Activated naive CD4-positive, alpha-beta T cell treated with anti-CD3 and anti-CD28 coated beads for 36 hours (primary cell): ENCODE results near the gene CTDSPL. TPM values are rescaled to one million over a fixed set of nuclear protein-coding genes. Genes with fewer than 3 reads are reported as not detected.
"Not testable (repeated sequence)": the region's sequence is repeated elsewhere in the genome, so short reads cannot be mapped to it uniquely, and the experiment has no call there.

Experiments
- CTCF ChIA-PET: fragments of 350-600 bp; sonication (Branson Sonifier 250); formaldehyde crosslinking; loops from one replicate; lab custom pipeline; 2021; ENCODE audit warnings: antibody characterized with exemption; lab: Charles Lee
- DNase-seq: peaks from one replicate; pipeline ENCODE4 v3.0.0-alpha.2; 2020
- H3K27ac Mint-ChIP-seq: one replicate; pipeline ENCODE4 v1.8.0; 2021; ENCODE audit warnings: mild to moderate bottlenecking, mixed read lengths
- H3K27me3 Mint-ChIP-seq: one replicate; pipeline ENCODE4 v1.8.0; 2021; ENCODE audit warnings: low read depth, mixed read lengths
- H3K36me3 Mint-ChIP-seq: one replicate; pipeline ENCODE4 v1.8.0; 2021; ENCODE audit warnings: low read depth, mixed read lengths
- H3K4me1 Mint-ChIP-seq: one replicate; pipeline ENCODE4 v1.8.0; 2021; ENCODE audit warnings: low read depth, mixed read lengths
- H3K4me3 Mint-ChIP-seq: one replicate; pipeline ENCODE4 v1.8.0; 2021; ENCODE audit warnings: mild to moderate bottlenecking, moderate library complexity, mixed read lengths
- H3K9me3 Mint-ChIP-seq: one replicate; pipeline ENCODE4 v1.8.0; 2021; ENCODE audit warnings: mixed read lengths
- intact Hi-C: fragments of 100-400 bp; cut with micrococcal nuclease; formaldehyde crosslinking; loops from one replicate; pipeline ENCODE4 v1.15.1; 2023
- total RNA-seq, 2 experiments: library from RNA; stranded (reverse); gene quantifications; one replicate each; pipeline ENCODE4 v1.2.3, GENCODE V29; 2021

Gene CTDSPL
- total RNA-seq, 2 experiments from 2014 or later: 3.7 to 5.0 TPM

DNA sequence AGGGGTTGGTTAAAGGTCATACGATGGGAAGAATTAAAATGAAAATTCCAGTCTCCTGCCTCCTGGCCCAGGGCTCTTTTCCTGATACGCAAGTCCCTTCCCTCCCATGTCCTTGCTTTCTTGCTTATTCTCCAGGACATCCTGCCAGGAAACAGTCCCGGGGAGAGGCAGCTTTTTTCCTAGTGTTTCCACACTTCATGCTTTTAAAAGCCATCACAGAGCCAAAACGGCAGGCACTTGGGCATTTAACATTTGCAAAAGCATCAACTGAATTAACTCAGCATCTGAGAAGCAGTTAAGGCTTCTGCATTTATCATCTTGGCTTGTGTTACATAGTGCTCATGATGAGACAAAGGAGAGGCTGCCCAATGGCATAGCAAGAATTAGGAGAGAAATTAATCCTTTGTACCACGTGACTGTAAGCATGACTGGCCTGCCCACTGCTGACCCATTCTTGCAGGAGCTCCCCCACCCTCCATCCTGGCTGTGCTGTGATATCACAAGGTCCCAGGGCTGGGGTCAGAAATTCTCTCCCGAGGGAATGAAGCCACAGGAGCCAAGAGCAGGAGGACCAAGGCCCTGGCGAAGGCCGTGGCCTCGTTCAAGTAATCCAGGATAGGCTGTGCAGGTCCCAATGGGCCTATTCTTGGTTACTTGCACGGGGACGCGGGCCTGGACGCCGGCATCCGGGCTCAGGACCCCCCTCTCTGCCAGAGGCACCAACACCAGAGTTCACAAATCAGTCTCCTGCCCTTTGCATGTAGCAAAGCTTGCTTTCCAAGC, 107.3 kb downstream of the CTDSPL start:
- intact Hi-C loops: no loop called here
- CTCF ChIA-PET: interaction anchor here (0.8 to 2.1 kb wide), 7 partner anchors 9 to 329 kb away, joined by 4 to 12 read pairs (median 5); no protein-coding TSS in a partner anchor
- H3K36me3 Mint-ChIP-seq: no peaks in the 10 kb centered on the region
- no peaks in the 10 kb centered on the region for H3K9me3 Mint-ChIP-seq
- no peaks in the 10 kb centered on the region for H3K27me3 Mint-ChIP-seq
- no peaks in the 10 kb centered on the region for H3K4me1 Mint-ChIP-seq
- H3K4me3 Mint-ChIP-seq: no peak overlapping the region
- H3K27ac Mint-ChIP-seq: no peak overlapping the region
- no peak for DNase-seq

- no peak overlapping the region for H3K27ac Mint-ChIP-seq
Measured at GRCh38 chr3:37969596-37970100, 108.0 kb downstream of the CTDSPL start.

DNA sequence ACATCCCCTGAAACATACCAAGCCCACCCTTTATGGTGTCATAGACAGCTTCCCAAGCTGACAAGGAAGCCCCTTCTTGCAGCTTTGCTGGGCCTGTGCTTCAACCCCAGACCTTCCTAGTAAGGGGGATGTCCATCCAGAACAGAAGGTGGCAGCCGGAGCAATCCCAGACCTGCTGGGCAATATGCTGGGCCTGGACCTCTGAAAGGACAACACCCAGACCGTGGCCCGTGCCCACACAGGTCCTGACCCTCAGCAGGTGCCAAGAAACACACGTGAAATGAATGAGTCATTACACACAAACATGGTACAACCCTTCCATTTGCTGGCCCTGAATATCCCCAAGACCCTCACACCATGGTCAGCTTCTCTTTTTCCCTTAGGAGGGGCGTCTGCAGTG, 109.1 kb downstream of the CTDSPL start:
- Mint-ChIP-seq H3K27me3 (no peaks in the 10 kb centered on the region), H3K4me1 (peaks cover 4% of the 10 kb centered on the region), H3K4me3 (no peak overlapping the region), H3K27ac (no peak overlapping the region), H3K36me3 (no peaks in the 10 kb centered on the region), H3K9me3 (no peaks in the 10 kb centered on the region)
- intact Hi-C loops: loop anchor here (5.0 kb wide), 1 partner anchor 376 kb away; the partner anchor contains the start of gene XYLB
- CTCF ChIA-PET: interaction anchor here (0.6 to 1.3 kb wide), 2 partner anchors 9 to 192 kb away, joined by 3 to 4 read pairs; no protein-coding TSS in a partner anchor
- DNase-seq: no peak

More at GRCh38 chr3:37969596-37970100, 108.0 kb downstream of the CTDSPL start:
- Mint-ChIP-seq H3K9me3 (no peaks in the 10 kb centered on the region), H3K36me3 (no peaks in the 10 kb centered on the region), H3K4me3 (no peak overlapping the region), H3K4me1 (no peaks in the 10 kb centered on the region), H3K27me3 (no peaks in the 10 kb centered on the region)
- intact Hi-C loops: loop anchor here (5.0 kb wide), 1 partner anchor 378 kb away; the partner anchor contains the start of gene XYLB
- CTCF ChIA-PET: interaction anchor here (0.8 to 1.9 kb wide), 3 partner anchors 10 to 329 kb away, joined by 4 to 5 read pairs (median 4); no protein-coding TSS in a partner anchor
- DNase-seq: no peak

DNA sequence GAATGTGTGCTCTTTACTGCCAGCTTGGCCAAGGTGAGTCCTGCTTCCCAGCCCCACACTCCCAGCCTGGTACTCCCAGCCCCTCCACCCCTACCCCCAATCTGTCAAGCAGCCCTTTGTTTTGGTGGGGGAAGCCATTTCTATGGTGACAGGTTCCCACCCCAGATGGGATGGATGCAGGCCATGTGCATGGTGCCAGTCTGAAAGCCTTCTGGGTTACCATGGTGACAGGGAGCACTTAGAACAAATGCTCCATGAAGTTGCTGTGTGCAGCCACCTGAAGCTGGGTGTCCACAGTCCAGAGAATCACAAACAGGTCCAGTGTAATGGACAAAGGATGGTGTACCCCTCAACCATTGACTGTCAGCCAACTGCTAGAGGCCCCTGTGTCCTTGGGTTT, 109.8 kb downstream of the CTDSPL start:
- DNase-seq: no peak
- H3K4me3 Mint-ChIP-seq: no peak overlapping the region
- no peaks in the 10 kb centered on the region for H3K27me3 Mint-ChIP-seq
- CTCF ChIA-PET: interaction anchor here (0.5 to 1.5 kb wide), 4 partner anchors 9 to 499 kb away, joined by 4 to 5 read pairs (median 4); no protein-coding TSS in a partner anchor
- H3K27ac Mint-ChIP-seq: no peak overlapping the region
- intact Hi-C loops: loop anchor here (5.0 kb wide), 1 partner anchor 376 kb away; the partner anchor contains the start of gene XYLB
- no peaks in the 10 kb centered on the region for H3K9me3 Mint-ChIP-seq
- peaks cover 4% of the 10 kb centered on the region for H3K4me1 Mint-ChIP-seq
- H3K36me3 Mint-ChIP-seq: no peaks in the 10 kb centered on the region

DNA sequence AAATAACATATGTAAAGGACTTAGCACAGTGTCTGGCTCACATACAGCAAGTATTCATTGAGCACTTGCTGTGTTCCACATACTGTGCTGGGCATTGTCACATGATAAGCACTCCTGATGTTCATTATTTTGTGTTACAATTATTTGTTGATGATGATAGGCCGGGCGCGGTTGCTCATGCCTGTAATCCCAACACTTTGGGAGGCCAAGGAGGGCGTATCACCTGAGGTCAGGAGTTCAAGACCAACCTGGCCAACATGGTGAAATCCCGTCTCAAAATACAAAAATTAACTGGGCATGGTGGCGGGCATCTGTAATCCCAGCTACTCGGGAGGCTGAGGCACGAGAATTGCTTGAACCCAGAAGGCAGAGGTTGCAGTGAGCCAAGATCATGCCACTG, 110.4 kb downstream of the CTDSPL start:
- not testable (repeated sequence) for H3K9me3 Mint-ChIP-seq, H3K4me3 Mint-ChIP-seq, H3K36me3 Mint-ChIP-seq, H3K27me3 Mint-ChIP-seq, H3K4me1 Mint-ChIP-seq, H3K27ac Mint-ChIP-seq, DNase-seq
- intact Hi-C loops: loop anchor here (5.0 kb wide), 1 partner anchor 375 kb away; the partner anchor contains the start of gene XYLB
- CTCF ChIA-PET: interaction anchor here (0.7 to 1.5 kb wide), 3 partner anchors 14 to 116 kb away, joined by 3 to 4 read pairs (median 4); no protein-coding TSS in a partner anchor

DNA sequence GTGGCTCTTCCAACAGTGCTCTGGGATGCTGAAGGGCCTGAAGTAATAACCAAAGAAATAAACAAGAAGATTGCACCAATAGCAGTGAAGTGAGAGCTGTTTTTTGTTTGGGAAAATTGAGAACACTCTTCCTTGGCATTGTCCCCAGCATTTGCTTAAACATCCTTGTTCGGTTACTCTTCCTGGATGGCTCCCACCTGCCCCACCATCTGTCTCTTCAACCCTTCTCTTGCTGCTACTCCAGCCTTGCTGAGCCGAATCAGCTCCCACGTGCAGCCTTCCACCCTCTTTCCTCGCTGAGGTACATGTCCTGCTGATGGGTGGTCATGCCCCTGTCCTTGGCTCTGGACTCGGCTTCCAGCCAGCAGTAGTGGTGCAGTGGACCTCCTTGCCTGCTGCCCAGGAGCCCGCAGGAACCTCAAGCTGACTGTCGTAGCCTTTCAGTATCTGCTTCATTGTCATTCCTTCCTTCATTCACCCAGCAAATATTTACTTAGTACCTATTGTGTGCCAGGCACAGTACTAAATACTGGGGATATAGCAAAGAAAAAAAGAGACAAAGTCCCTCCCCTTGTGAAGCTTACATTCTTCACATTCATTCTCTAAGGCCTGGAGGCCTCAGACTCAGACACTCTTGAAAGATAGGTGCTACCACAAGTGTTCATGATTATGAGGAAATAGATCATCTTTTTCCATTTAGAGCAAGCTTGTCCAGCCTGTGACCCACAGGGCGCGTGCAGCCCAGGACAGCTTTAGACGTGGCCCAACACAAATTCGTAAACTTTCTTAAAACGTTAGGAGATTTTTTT, 111.8 kb downstream of the CTDSPL start:
- Mint-ChIP-seq H3K27me3 (no peaks in the 10 kb centered on the region), H3K4me1 (peaks cover 4% of the 10 kb centered on the region), H3K36me3 (no peaks in the 10 kb centered on the region), H3K9me3 (no peaks in the 10 kb centered on the region), H3K27ac (no peak overlapping the region), H3K4me3 (no peak overlapping the region)
- CTCF ChIA-PET: interaction anchor here (0.7 to 4.2 kb wide), 19 partner anchors 9 to 509 kb away, joined by 3 to 43 read pairs (median 6); no protein-coding TSS in a partner anchor
- intact Hi-C loops: loop anchor here (1.0 to 5.0 kb wide), 6 partner anchors 24 to 507 kb away; partner anchors contain the start of gene XYLB
- no peak for DNase-seq

DNA sequence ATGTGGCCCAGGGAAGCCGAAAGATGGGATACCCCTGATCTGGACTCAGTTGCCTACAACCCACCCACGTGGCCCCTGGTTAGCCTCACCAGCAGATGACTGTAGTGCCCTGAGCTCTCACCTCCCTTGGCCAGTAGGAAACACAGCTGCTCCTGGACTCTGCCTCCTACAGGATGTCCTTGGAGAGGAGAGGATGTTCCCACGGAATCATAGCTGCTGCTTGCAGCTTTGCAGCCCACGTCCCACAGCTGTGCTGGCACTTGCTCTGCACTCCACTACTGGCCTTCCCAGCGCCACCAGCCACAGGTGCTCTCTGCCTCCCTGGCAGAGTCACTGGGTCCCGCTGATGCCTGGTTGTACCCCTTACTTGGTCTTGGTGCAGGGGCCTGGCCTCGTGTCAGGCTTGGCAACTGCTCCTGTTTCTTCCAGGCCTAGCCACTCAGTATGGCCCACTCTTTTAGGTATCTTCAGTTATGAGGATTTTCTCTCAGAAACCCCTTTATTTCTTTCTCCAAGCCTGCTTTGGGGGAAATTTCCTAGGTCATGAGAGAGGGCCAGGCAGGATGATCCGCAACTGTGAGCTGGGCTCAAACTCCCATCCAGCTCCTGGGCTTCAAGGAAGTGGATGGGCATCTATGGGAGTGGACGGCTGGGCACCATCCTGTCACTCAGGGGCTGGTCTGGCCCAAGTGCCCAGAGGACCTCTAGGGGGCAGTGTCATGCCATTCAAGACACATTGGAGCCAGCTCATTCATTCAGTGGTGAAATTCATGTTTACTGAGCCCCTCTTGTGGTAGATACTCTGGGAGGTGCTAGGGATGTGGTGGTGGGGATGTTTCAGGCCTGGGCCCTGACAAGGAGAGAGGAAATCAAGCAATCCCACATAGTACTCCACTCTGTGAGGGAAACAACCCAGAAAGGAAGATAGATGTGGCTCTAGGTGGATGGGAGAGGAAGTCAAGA, 112.7 kb downstream of the CTDSPL start:
- Mint-ChIP-seq H3K36me3 (no peaks in the 10 kb centered on the region), H3K27me3 (no peaks in the 10 kb centered on the region), H3K9me3 (no peaks in the 10 kb centered on the region), H3K27ac (no peak overlapping the region), H3K4me3 (no peak overlapping the region), H3K4me1 (peaks cover 4% of the 10 kb centered on the region)
- intact Hi-C loops: loop anchor here (1.0 to 5.0 kb wide), 6 partner anchors 23 to 506 kb away; partner anchors contain the start of gene XYLB
- CTCF ChIA-PET: interaction anchor here (0.8 to 4.2 kb wide), 25 partner anchors 8 to 522 kb away, joined by 3 to 43 read pairs (median 4); partner anchors contain the start of gene EXOG
- peak; percentile 84 for DNase-seq

- no peaks in the 10 kb centered on the region for H3K36me3 Mint-ChIP-seq
- H3K4me1 Mint-ChIP-seq: peaks cover 2% of the 10 kb centered on the region
- H3K9me3 Mint-ChIP-seq: no peaks in the 10 kb centered on the region
- CTCF ChIA-PET: interaction anchor here (0.5 to 1.4 kb wide), 7 partner anchors 10 to 1083 kb away, joined by 3 to 4 read pairs (median 3); no protein-coding TSS in a partner anchor
- no peak for DNase-seq
- no peaks in the 10 kb centered on the region for H3K27me3 Mint-ChIP-seq
- intact Hi-C loops: no loop called here
- H3K4me3 Mint-ChIP-seq: no peak overlapping the region
- H3K27ac Mint-ChIP-seq: no peak overlapping the region
Measured at GRCh38 chr3:37979541-37980461, 118.1 kb downstream of the CTDSPL start.

GRCh38 chr3:37980462-37981347, 119.0 kb downstream of the CTDSPL start:
- intact Hi-C loops: no loop called here
- no peaks in the 10 kb centered on the region for H3K36me3 Mint-ChIP-seq
- H3K4me1 Mint-ChIP-seq: no peaks in the 10 kb centered on the region
- H3K27ac Mint-ChIP-seq: no peak overlapping the region
- no peak overlapping the region for H3K4me3 Mint-ChIP-seq
- no peaks in the 10 kb centered on the region for H3K27me3 Mint-ChIP-seq
- CTCF ChIA-PET: interaction anchor here (0.5 to 1.4 kb wide), 5 partner anchors 13 to 138 kb away, joined by 3 read pairs; no protein-coding TSS in a partner anchor
- no peaks in the 10 kb centered on the region for H3K9me3 Mint-ChIP-seq
- DNase-seq: no peak
